ENCODE data around the gene MAPK1IP1L.
"Not testable (repeated sequence)": the region's sequence is repeated elsewhere in the genome, so short reads cannot be mapped to it uniquely, and the experiment has no call there.

GRCh38 chr14:55037995-55038394 is 13.5 kb upstream of the MAPK1IP1L start:
- not testable (repeated sequence) for TF ChIP-seq CTCF (IDR thresholded peaks at IDR 0.05 in 8 of 11, conservative IDR thresholded peaks at IDR 0.05 in 3 of 11); POLR2A (IDR thresholded peaks at IDR 0.05)
